NCI-H2107 treated with DMSO at 0.1 percent for 48 hours (cell line): ENCODE data around the gene PPP1R1B.
"Not testable (repeated sequence)": the region's sequence is repeated elsewhere in the genome, so short reads cannot be mapped to it uniquely, and the experiment has no call there.

Experiments
- DNase-seq: peaks from one replicate; lab custom pipeline; 2025; ENCODE audit not compliant: unreplicated experiment; lab: John Stamatoyannopoulos, UW

PPP1R1B gene

GRCh38 chr17:39626171-39627046 lies at the start of gene PPP1R1B:
PPP1R1B (plus strand) TSS chr17:39626952; CDS start chr17:39627393, 441 bp downstream.
- DNase-seq, result peak; percentile 35

GRCh38 chr17:39578272-39578671 lies 48.5 kb upstream of the PPP1R1B start:
- no peak for DNase-seq

- DNase-seq, result no peak
Measured at GRCh38 chr17:39579318-39580081, 47.3 kb upstream of the PPP1R1B start.

GRCh38 chr17:39580082-39580468 lies 46.7 kb upstream of the PPP1R1B start:
- DNase-seq, result no peak

GRCh38 chr17:39581071-39581758 lies 45.5 kb upstream of the PPP1R1B start:
- DNase-seq, result no peak

- no peak for DNase-seq
Measured at GRCh38 chr17:39581759-39582085, 45.0 kb upstream of the PPP1R1B start.

GRCh38 chr17:39582658-39583057 lies 44.1 kb upstream of the PPP1R1B start:
- no peak for DNase-seq

- not testable (repeated sequence) for DNase-seq
Measured at GRCh38 chr17:39590180-39590579, 36.6 kb upstream of the PPP1R1B start.

- DNase-seq, result no peak
Measured at GRCh38 chr17:39591958-39592954, 34.5 kb upstream of the PPP1R1B start.

GRCh38 chr17:39593371-39593770 lies 33.4 kb upstream of the PPP1R1B start:
- DNase-seq, result no peak

- no peak for DNase-seq
Measured at GRCh38 chr17:39595294-39595693, 31.5 kb upstream of the PPP1R1B start.

- no peak for DNase-seq
Measured at GRCh38 chr17:39595928-39596510, 30.7 kb upstream of the PPP1R1B start.

- no peak for DNase-seq
Measured at GRCh38 chr17:39596543-39597267, 30.0 kb upstream of the PPP1R1B start.

GRCh38 chr17:39597372-39598046 lies 29.2 kb upstream of the PPP1R1B start:
- DNase-seq, result no peak

GRCh38 chr17:39598047-39598481 lies 28.7 kb upstream of the PPP1R1B start:
- DNase-seq, result no peak

GRCh38 chr17:39598630-39599003 lies 28.1 kb upstream of the PPP1R1B start:
- DNase-seq, result no peak

- no peak for DNase-seq
Measured at GRCh38 chr17:39599004-39599664, 27.6 kb upstream of the PPP1R1B start.

GRCh38 chr17:39599665-39600231 lies 27.0 kb upstream of the PPP1R1B start:
- DNase-seq, result no peak
